B cell (primary cell): ENCODE results near the gene SCRN1. TPM values are rescaled to one million over a fixed set of nuclear protein-coding genes. Genes with fewer than 3 reads are reported as not detected.

Source experiments
- ATAC-seq: fragments of 200-7000 bp; cut with Tn5 transposase; one replicate; pipeline ENCODE4 v1.10.0; 2021; ENCODE audit warnings: low read depth, mild to moderate bottlenecking, moderate number of reproducible peaks, moderate library complexity
- CTCF ChIA-PET: fragments of 350-600 bp; sonication (Branson Sonifier 250); formaldehyde crosslinking; loops from one replicate; lab custom pipeline; 2021; ENCODE audit warnings: antibody characterized with exemption, inconsistent platforms; lab: Charles Lee
- POLR2A ChIA-PET: fragments of 350-600 bp; sonication (Branson Sonifier 250); formaldehyde crosslinking; loops from one replicate; lab custom pipeline; 2021; ENCODE audit warnings: antibody characterized with exemption; lab: Charles Lee
- DNase-seq: peaks from one replicate; pipeline ENCODE4 v3.0.0; 2013
- H2AFZ ChIP-seq: 2 replicates; pipeline ENCODE4 v1.6.1; 2012; ENCODE audit warnings: mild to moderate bottlenecking, low read depth, low read length; ENCODE audit not compliant: insufficient read depth, poor library complexity, severe bottlenecking
- H3K27ac ChIP-seq, 2 donors: 1 replicate in 1 of 2; 2 replicates in 1 of 2; pipeline ENCODE4 v1.5.1; 2012 to 2013; ENCODE audit warnings: low read length in 2 of 2, mild to moderate bottlenecking in 2 of 2, moderate library complexity in 1 of 2
- H3K27me3 ChIP-seq, 4 experiments: fragments of 200-600 bp in 1 of 4; sonication (generic) in 1 of 4; replicated peaks in 1 of 4; 1 replicate in 2 of 4; 2 replicates in 2 of 4; pipeline versions ENCODE4 v1.6.1 to v1.7.0; 2013 to 2016; ENCODE audit warnings: low read length in 3 of 4, mild to moderate bottlenecking in 2 of 4, mixed read lengths in 1 of 4, moderate library complexity in 1 of 4; ENCODE audit not compliant: insufficient read depth in 4 of 4, control insufficient read depth in 3 of 4; ENCODE audit errors: control extremely low read depth in 1 of 4
- H3K36me3 ChIP-seq, 2 experiments: replicated peaks in 1 of 2; 1 replicate in 1 of 2; 2 replicates in 1 of 2; pipeline versions ENCODE4 v1.6.1 to v1.7.1; 2013; ENCODE audit warnings: low read length in 1 of 2; ENCODE audit not compliant: insufficient read depth in 2 of 2, control insufficient read depth in 1 of 2; ENCODE audit errors: control extremely low read depth in 1 of 2, extremely low read depth in 1 of 2
- H3K4me1 ChIP-seq, 2 donors: fragments of 200-600 bp in 1 of 2; sonication (generic) in 1 of 2; 1 replicate in 1 of 2; 2 replicates in 1 of 2; pipeline versions ENCODE4 v1.5.1 to v1.6.1; 2013 to 2017; ENCODE audit warnings: low read length in 2 of 2; ENCODE audit not compliant: control insufficient read depth in 2 of 2, insufficient read depth in 2 of 2
- H3K4me2 ChIP-seq: replicated peaks from 2 replicates; pipeline ENCODE3; 2012; ENCODE audit warnings: mild to moderate bottlenecking, low read depth, low read length; ENCODE audit not compliant: poor library complexity, severe bottlenecking
- H3K4me3 ChIP-seq, 5 experiments: fragments of 200-600 bp in 1 of 5; sonication (generic) in 1 of 5; 1 replicate in 3 of 5; 2 replicates in 2 of 5; pipeline versions ENCODE4 v1.5.1 to v1.7.0; 2011 to 2016; ENCODE audit warnings: low read length in 4 of 5, mild to moderate bottlenecking in 4 of 5, low read depth in 2 of 5, control low read depth in 1 of 5, moderate library complexity in 1 of 5; ENCODE audit not compliant: insufficient read depth in 1 of 5; ENCODE audit errors: control extremely low read depth in 1 of 5, extremely low read depth in 1 of 5
- H3K79me2 ChIP-seq: fragments of 200-600 bp; sonication (generic); one replicate; pipeline ENCODE4 v1.6.0; 2016; ENCODE audit warnings: low read length; ENCODE audit not compliant: control insufficient read depth, insufficient read depth
- H3K9ac ChIP-seq: fragments of 200-600 bp; sonication (generic); 2 replicates; pipeline ENCODE4 v1.6.1; 2017; ENCODE audit warnings: mild to moderate bottlenecking, low read length, moderate library complexity
- H3K9me3 ChIP-seq, 3 donors: one replicate each; pipeline versions ENCODE4 v1.6.1 to v1.7.1; 2013; ENCODE audit warnings: low read length in 2 of 3; ENCODE audit not compliant: control insufficient read depth in 2 of 3, insufficient read depth in 1 of 3; ENCODE audit errors: control extremely low read depth in 1 of 3
- H4K20me1 ChIP-seq: 2 replicates; pipeline ENCODE4 v1.6.0; 2012; ENCODE audit warnings: mild to moderate bottlenecking, low read length; ENCODE audit not compliant: insufficient read depth, control insufficient read depth, poor library complexity, severe bottlenecking
- H3K27ac Mint-ChIP-seq: one replicate; pipeline ENCODE4 v1.8.0; 2021; ENCODE audit warnings: mixed read lengths
- H3K27me3 Mint-ChIP-seq: one replicate; pipeline ENCODE4 v1.8.0; 2021; ENCODE audit warnings: mixed read lengths
- H3K4me1 Mint-ChIP-seq: one replicate; pipeline ENCODE4 v1.8.0; 2021; ENCODE audit warnings: mixed read lengths
- H3K4me3 Mint-ChIP-seq: one replicate; pipeline ENCODE4 v1.8.0; 2021; ENCODE audit warnings: mixed read lengths
- H3K9me3 Mint-ChIP-seq: one replicate; pipeline ENCODE4 v1.8.0; 2022; ENCODE audit warnings: mixed read lengths; ENCODE audit not compliant: insufficient read depth
- CTCF ChIP-seq: fragments of 200-600 bp; IDR thresholded peaks from one replicate; pipeline ENCODE4 v1.8.0; 2022; ENCODE audit warnings: antibody characterized with exemption, mild to moderate bottlenecking
- EZH2 ChIP-seq: IDR thresholded peaks from 2 replicates; pipeline ENCODE4 v1.6.1; 2012; ENCODE audit warnings: borderline replicate concordance, low read depth, mild to moderate bottlenecking, moderate library complexity, low read length; ENCODE audit not compliant: insufficient read depth, poor library complexity, severe bottlenecking
- WGBS: methylation state at CpG from one replicate; pipeline ENCODE4 v1.1.5; 2013; ENCODE audit warnings: missing lambda C conversion rate; ENCODE audit not compliant: insufficient coverage; 5-methylcytosine and 5-hydroxymethylcytosine counted together
- intact Hi-C: fragments of 100-400 bp; cut with micrococcal nuclease; formaldehyde crosslinking; loops from one replicate; pipeline ENCODE4 v1.10.0; 2022
- polyA plus RNA-seq: library from polyadenylated mRNA; depleted of rRNA; stranded (reverse); fragments of >200 nt; gene quantifications from 2 replicates; pipeline ENCODE4 v1.2.3, GENCODE V29; 2012
- total RNA-seq, 2 donors: library from RNA; stranded (reverse); fragments of 120-200 nt in 1 of 2; gene quantifications; 1 replicate in 1 of 2; 2 replicates in 1 of 2; pipeline versions ENCODE4 v1.2.3 to v1.2.4, GENCODE V29; 2013 to 2022

SCRN1 gene
- total and polyA plus RNA-seq, 2 donors (not counting 1 experiment from before 2014, with no cell fraction given) = 16.6 to 66.6 TPM

DNA sequence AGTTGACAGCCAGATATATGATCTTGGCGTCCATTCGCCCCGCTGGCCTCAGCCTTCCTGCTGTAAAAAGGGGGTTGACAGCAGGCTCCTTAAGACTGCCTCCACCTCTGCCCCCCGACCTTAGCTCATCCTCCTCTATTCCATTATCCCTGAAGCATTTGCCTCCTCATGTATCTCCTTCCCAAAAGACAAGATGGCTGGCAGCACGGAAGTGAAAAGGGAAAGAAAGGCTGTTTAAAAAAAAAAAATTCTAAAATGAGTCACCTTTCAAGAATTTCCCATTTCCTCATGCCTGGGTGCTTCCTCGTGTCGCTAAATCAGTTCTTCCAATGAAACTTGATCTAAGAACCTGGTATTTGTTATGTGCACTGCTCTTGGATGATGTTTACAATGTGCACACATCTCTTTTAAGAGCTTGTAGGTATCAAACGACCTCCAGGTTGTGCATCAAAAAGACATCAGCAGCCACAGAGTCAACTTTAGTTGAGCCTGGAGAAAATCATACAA lies 1.7 kb downstream of the SCRN1 start:
- 25% methylated on average over 2 of the region's 8 CpGs for WGBS
- peak overlapping the region in 4 of 5 experiments; percentile 81 to 96 (median 92) for H3K4me3 ChIP-seq
- H3K4me1 Mint-ChIP-seq = peaks cover 42% of the 10 kb centered on the region
- DNase-seq = peak; percentile 39
- intact Hi-C loops = loop anchor here (2.0 kb wide), 1 partner anchor 75 kb away; no protein-coding TSS in a partner anchor
- peak overlapping the region; percentile 59 to 82 for H3K27ac ChIP-seq
- TF ChIP-seq CTCF (no peak), EZH2 (no peak)
- H3K4me3 Mint-ChIP-seq = peak overlapping the region; percentile 94
- peaks cover 39% of the 10 kb centered on the region for H3K79me2 ChIP-seq
- H3K27me3 Mint-ChIP-seq = no peaks in the 10 kb centered on the region
- H4K20me1 ChIP-seq = no peaks in the 10 kb centered on the region
- ChIA-PET CTCF (interaction anchor here (0.7 to 1.7 kb wide), 5 partner anchors 10 to 151 kb away, joined by 3 to 6 read pairs (median 6); partner anchors contain the start of genes FKBP14 and PLEKHA8), POLR2A (interaction anchor here (0.7 to 2.6 kb wide), 3 partner anchors 10 to 41 kb away, joined by 3 to 17 read pairs (median 6); partner anchors contain the start of genes FKBP14 and PLEKHA8)
- H3K27ac Mint-ChIP-seq = peak overlapping the region; percentile 97
- H3K4me2 ChIP-seq = peak overlapping the region; percentile 92
- H3K27me3 ChIP-seq = peaks cover 0 to 18% (median 0%) of the 10 kb centered on the region in 4 experiments
- no peaks in the 10 kb centered on the region for H3K9me3 Mint-ChIP-seq
- H3K36me3 ChIP-seq = peaks cover 0 to 3% of the 10 kb centered on the region in 2 experiments
- ATAC-seq = no peak
- peaks cover 32 to 39% of the 10 kb centered on the region in 2 donors for H3K4me1 ChIP-seq
- peak overlapping the region; percentile 90 for H3K9ac ChIP-seq
- peak overlapping the region; percentile 92 for H2AFZ ChIP-seq
- H3K9me3 ChIP-seq = peaks cover 0 to 7% (median 2%) of the 10 kb centered on the region in 3 donors

- Mint-ChIP-seq H3K4me1 (peaks cover 44% of the 10 kb centered on the region), H3K4me3 (peak overlapping the region; percentile 94), H3K27me3 (no peaks in the 10 kb centered on the region), H3K27ac (peak overlapping the region; percentile 97), H3K9me3 (no peaks in the 10 kb centered on the region)
- no peaks in the 10 kb centered on the region for H4K20me1 ChIP-seq
- H3K4me2 ChIP-seq = peak overlapping the region; percentile 92
- peaks cover 0 to 3% of the 10 kb centered on the region in 2 experiments for H3K36me3 ChIP-seq
- peaks cover 0 to 3% (median 0%) of the 10 kb centered on the region in 3 donors for H3K9me3 ChIP-seq
- ChIA-PET POLR2A (interaction anchor here (0.6 to 1.1 kb wide), 2 partner anchors 19 to 40 kb away, joined by 4 to 10 read pairs; no protein-coding TSS in a partner anchor), CTCF (interaction anchor here (1.4 to 1.7 kb wide), 3 partner anchors 40 to 75 kb away, joined by 5 to 6 read pairs (median 6); partner anchors contain the start of genes FKBP14 and PLEKHA8)
- H3K4me3 ChIP-seq = no peak overlapping the region
- ATAC-seq (no peak), DNase-seq (peak; percentile 25)
- TF ChIP-seq CTCF = no peak
- H3K79me2 ChIP-seq = peaks cover 39% of the 10 kb centered on the region
- WGBS = 60% methylated on average over 1 of the region's 2 CpGs
- peaks cover 32 to 39% of the 10 kb centered on the region in 2 donors for H3K4me1 ChIP-seq
- H3K27me3 ChIP-seq = peaks cover 0 to 14% (median 0%) of the 10 kb centered on the region in 4 experiments
- H3K27ac ChIP-seq = peak overlapping the region in 1 of 2 donors; percentile 82
- H3K9ac ChIP-seq = peak overlapping the region; percentile 90
- intact Hi-C loops = no loop called here
- no peak overlapping the region for H2AFZ ChIP-seq
Observed at GRCh38 chr7:29987083-29987482, 2.5 kb downstream of the SCRN1 start.
